ENCODE data around the gene MYZAP.

GRCh38 chr15:57552678-57553334 lies 38.9 kb upstream of the MYZAP start:
- TF ChIP-seq NFE2L1 (CRISPR knock-in tag; IDR thresholded peaks at IDR 0.05) (no peak), CTCF (IDR thresholded peaks at IDR 0.05) (no peak), ARID4B (CRISPR knock-in tag; IDR thresholded peaks at IDR 0.05; ENCODE audit: borderline replicate concordance) (no peak), ZNF281 (CRISPR knock-in tag; IDR thresholded peaks at IDR 0.05) (no peak), USF2 (CRISPR knock-in tag; IDR thresholded peaks at IDR 0.05) (no peak)
